Measurements from ENCODE around the gene LCE2B.

LCE2B gene

GRCh38 chr1:152728986-152729385 lies 43.1 kb downstream of the LCE2B start:
- no peaks in the 10 kb centered on the region for H3K36me3 ChIP-seq (replicated peaks; ENCODE audit: low read depth, low read length)
- no peak overlapping the region for H3K4me2 ChIP-seq (ENCODE audit: low read length)
- no peaks in the 10 kb centered on the region for H3K79me2 ChIP-seq (ENCODE audit: low read length)
- peaks cover 32% of the 10 kb centered on the region for H3K27me3 ChIP-seq (ENCODE audit: low read depth, low read length)
- no peaks in the 10 kb centered on the region for H4K20me1 ChIP-seq (ENCODE audit: insufficient read depth, low read length)
- no peaks in the 10 kb centered on the region for H3K9me3 ChIP-seq (ENCODE audit: insufficient read depth, low read length)
- no peak overlapping the region for H2AFZ ChIP-seq (ENCODE audit: low read depth, low read length)
- no peaks in the 10 kb centered on the region for H3K4me1 ChIP-seq (ENCODE audit: low read length)
- no peak overlapping the region for H3K4me3 ChIP-seq (ENCODE audit: low read length)
- H3K9ac ChIP-seq (ENCODE audit: low read length) = no peak overlapping the region
- TF ChIP-seq EZH2phosphoT487 (IDR thresholded peaks at IDR 0.05; ENCODE audit: low read depth) = no peak
- TF ChIP-seq, protein P1, sequence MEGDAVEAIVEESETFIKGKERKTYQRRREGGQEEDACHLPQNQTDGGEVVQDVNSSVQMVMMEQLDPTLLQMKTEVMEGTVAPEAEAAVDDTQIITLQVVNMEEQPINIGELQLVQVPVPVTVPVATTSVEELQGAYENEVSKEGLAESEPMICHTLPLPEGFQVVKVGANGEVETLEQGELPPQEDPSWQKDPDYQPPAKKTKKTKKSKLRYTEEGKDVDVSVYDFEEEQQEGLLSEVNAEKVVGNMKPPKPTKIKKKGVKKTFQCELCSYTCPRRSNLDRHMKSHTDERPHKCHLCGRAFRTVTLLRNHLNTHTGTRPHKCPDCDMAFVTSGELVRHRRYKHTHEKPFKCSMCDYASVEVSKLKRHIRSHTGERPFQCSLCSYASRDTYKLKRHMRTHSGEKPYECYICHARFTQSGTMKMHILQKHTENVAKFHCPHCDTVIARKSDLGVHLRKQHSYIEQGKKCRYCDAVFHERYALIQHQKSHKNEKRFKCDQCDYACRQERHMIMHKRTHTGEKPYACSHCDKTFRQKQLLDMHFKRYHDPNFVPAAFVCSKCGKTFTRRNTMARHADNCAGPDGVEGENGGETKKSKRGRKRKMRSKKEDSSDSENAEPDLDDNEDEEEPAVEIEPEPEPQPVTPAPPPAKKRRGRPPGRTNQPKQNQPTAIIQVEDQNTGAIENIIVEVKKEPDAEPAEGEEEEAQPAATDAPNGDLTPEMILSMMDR (IDR thresholded peaks at IDR 0.05; ENCODE audit: low read depth, low read length) = no peak
- no peak overlapping the region for H3K27ac ChIP-seq (ENCODE audit: low read length)

- TF ChIP-seq, protein P1 (IDR thresholded peaks at IDR 0.05; ENCODE audit: low read depth, low read length) = peak; percentile 49
- no peak for TF ChIP-seq EZH2phosphoT487 (IDR thresholded peaks at IDR 0.05; ENCODE audit: low read depth)
- Histone ChIP-seq H4K20me1 (ENCODE audit: insufficient read depth, low read length) (no peaks in the 10 kb centered on the region), H2AFZ (ENCODE audit: low read depth, low read length) (no peak overlapping the region), H3K79me2 (ENCODE audit: low read length) (no peaks in the 10 kb centered on the region), H3K9me3 (ENCODE audit: insufficient read depth, low read length) (no peaks in the 10 kb centered on the region), H3K27ac (ENCODE audit: low read length) (no peak overlapping the region), H3K4me1 (ENCODE audit: low read length) (no peaks in the 10 kb centered on the region), H3K27me3 (ENCODE audit: low read depth, low read length) (peaks cover 49% of the 10 kb centered on the region), H3K36me3 (replicated peaks; ENCODE audit: low read depth, low read length) (no peaks in the 10 kb centered on the region), H3K4me2 (ENCODE audit: low read length) (no peak overlapping the region), H3K9ac (ENCODE audit: low read length) (no peak overlapping the region), H3K4me3 (ENCODE audit: low read length) (no peak overlapping the region)
Measured at GRCh38 chr1:152735648-152736047, 49.7 kb downstream of the LCE2B start.

Measured in OCI-LY3 (cell line).